GM20000 (cell line): ENCODE results near the gene UCK2.

Experiments
- DNase-seq: peaks from one replicate; pipeline ENCODE4 v3.0.0; 2012; ENCODE audit warnings: low spot score
- CTCF ChIP-seq: IDR thresholded peaks from 2 replicates; pipeline ENCODE4 v1.5.1; 2012; ENCODE audit warnings: mild to moderate bottlenecking, control low read depth; ENCODE audit errors: extremely low read depth, missing control alignments

Gene UCK2

GRCh38 chr1:165836664-165837482, 9.5 kb downstream of the UCK2 start:
- no peak for TF ChIP-seq CTCF
- no peak for DNase-seq

GRCh38 chr1:165837838-165838364, 10.5 kb downstream of the UCK2 start:
- TF ChIP-seq CTCF, result no peak
- DNase-seq, result no peak

GRCh38 chr1:165840423-165840822, 13.0 kb downstream of the UCK2 start:
- no peak for TF ChIP-seq CTCF
- DNase-seq, result no peak

- no peak for TF ChIP-seq CTCF
- DNase-seq, result no peak
Observed at GRCh38 chr1:165841582-165842017, 14.2 kb downstream of the UCK2 start.

GRCh38 chr1:165842023-165842670, 14.7 kb downstream of the UCK2 start:
- DNase-seq, result no peak

GRCh38 chr1:165842671-165843129, 15.3 kb downstream of the UCK2 start:
- peak; percentile 34 for DNase-seq
- no peak for TF ChIP-seq CTCF

More at GRCh38 chr1:165842023-165842670, 14.7 kb downstream of the UCK2 start:
- TF ChIP-seq CTCF, result no peak

GRCh38 chr1:165843304-165843703, 15.9 kb downstream of the UCK2 start:
- DNase-seq, result no peak

More at GRCh38 chr1:165843304-165843703, 15.9 kb downstream of the UCK2 start:
- no peak for TF ChIP-seq CTCF
